AG04449 (cell line): ENCODE results near the gene DPF3.

Experiments
- CTCF ChIA-PET: fragments of 350-600 bp; formaldehyde crosslinking; extraction: SDS; loops from one replicate; lab custom pipeline; 2021; ENCODE audit warnings: antibody characterized with exemption; lab: Yijun Ruan, JAX
- POLR2A ChIA-PET: fragments of 400-600, 350-600 bp; formaldehyde crosslinking; extraction: SDS; loops from one replicate; lab custom pipeline; 2020; ENCODE audit warnings: antibody characterized with exemption, inconsistent platforms; lab: Yijun Ruan, JAX
- DNase-seq: peaks from one replicate; pipeline ENCODE4 v3.0.0-alpha.2; 2010; ENCODE audit warnings: low read depth, low spot score
- H3K4me3 ChIP-seq: 2 replicates; pipeline ENCODE4 v1.5.1; 2011; ENCODE audit warnings: low read depth, mild to moderate bottlenecking, control low read depth, low read length
- CTCF ChIP-seq: IDR thresholded peaks from one replicate; pipeline ENCODE4 v1.5.1; 2011; ENCODE audit warnings: mild to moderate bottlenecking, moderate library complexity, low read length, control low read depth, inconsistent platforms; ENCODE audit not compliant: insufficient read depth; ENCODE audit errors: missing control alignments

Gene DPF3

GRCh38 chr14:72609205-72609916, 284.5 kb downstream of the DPF3 start:
- no peak overlapping the region for H3K4me3 ChIP-seq
- TF ChIP-seq CTCF, result no peak
- CTCF ChIA-PET, result interaction anchor here (1.4 to 1.9 kb wide), 2 partner anchors 27 to 92 kb away, joined by 3 to 12 read pairs; no protein-coding TSS in a partner anchor
- no peak for DNase-seq
- POLR2A ChIA-PET, result interaction anchor here (0.7 to 1.7 kb wide), 2 partner anchors 12 to 34 kb away, joined by 3 to 6 read pairs; no protein-coding TSS in a partner anchor

DNA sequence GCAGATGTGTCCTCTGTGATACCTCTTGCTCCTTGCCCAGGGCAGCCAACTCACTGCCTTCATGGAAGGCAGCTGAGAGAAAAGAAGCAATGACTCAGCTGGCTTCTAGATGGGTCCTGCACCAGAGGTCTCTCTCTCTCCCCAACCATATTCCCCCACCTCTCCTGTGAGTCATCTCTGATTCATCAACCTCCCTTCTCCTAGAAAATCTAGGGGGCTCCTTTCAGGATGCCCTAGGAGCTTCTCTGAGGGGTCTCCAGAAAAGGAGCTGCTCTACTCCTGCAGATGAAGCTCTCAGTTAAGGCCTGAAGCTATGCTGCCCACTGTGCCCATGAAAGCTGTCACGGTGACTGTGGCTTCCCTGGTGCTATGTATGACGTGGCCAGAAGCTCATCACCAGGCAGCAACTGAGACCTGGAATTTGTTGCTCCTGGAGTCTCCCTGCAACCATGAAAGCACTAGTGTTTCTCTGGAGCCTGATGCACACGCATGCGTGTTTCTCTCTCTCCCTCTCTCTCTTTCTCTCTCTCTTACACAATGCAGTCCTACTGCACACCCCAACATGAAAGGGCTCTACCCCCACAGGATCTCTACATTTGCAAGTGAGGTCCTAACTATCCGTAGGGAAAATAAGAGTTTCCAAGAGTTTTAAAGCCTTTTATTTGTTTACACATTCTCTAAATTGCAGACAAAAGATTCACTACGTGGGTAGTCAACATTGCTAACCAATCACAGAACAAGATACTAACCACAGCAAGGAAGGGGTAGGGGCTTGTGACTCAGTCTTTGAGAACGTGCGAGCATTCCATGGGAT, 285.3 kb downstream of the DPF3 start:
- H3K4me3 ChIP-seq, result peak overlapping the region; percentile 29; the same call in 1 of the 2 replicates
- ChIA-PET CTCF (interaction anchor here (0.8 to 1.9 kb wide), 7 partner anchors 25 to 340 kb away, joined by 3 to 12 read pairs (median 4); no protein-coding TSS in a partner anchor), POLR2A (interaction anchor here (0.6 to 1.7 kb wide), 6 partner anchors 8 to 74 kb away, joined by 3 to 6 read pairs (median 3); no protein-coding TSS in a partner anchor)
- no peak for TF ChIP-seq CTCF
- peak; percentile 81 for DNase-seq

DNA sequence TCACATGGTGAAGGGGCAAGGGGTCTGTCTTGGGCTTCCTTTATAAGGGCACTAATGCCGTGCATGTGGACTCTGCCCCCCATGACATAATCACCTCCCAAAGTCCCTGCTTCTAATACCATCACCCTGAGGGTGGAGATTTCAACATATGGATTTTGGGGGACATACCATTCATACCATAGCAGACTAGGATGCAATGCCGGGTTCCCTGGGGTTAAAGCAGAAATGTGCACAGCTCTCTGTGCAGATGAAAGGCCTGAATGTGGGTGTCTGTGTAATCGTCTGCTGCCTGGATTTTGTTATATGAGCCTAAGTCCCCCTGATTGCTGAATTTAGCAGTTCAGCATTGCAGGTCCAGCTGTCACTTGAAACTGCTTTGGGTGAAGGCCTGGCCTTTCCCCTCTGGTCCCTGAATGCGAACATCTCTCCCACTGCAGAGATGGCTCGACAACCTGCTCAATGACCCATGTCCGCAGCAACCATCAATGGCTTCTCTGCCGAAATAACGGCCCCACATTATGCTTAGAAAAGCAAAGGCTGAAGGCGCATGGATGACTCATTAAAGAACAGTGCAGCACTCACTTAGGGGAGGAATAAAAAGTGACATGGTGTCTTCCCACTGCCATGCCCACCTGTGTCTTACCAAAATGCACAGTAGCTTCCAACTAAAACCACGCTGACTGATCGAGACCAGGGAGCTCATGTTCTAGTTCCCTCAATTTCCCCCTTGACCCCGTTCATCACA, 286.3 kb downstream of the DPF3 start:
- DNase-seq, result no peak
- POLR2A ChIA-PET, result interaction anchor here (1.0 to 1.7 kb wide), 4 partner anchors 9 to 49 kb away, joined by 3 to 6 read pairs (median 3); no protein-coding TSS in a partner anchor
- CTCF ChIA-PET, result interaction anchor here (1.0 to 1.9 kb wide), 7 partner anchors 26 to 341 kb away, joined by 3 to 12 read pairs (median 4); no protein-coding TSS in a partner anchor

GRCh38 chr14:72606879-72607278, 287.0 kb downstream of the DPF3 start:
- no peak overlapping the region for H3K4me3 ChIP-seq
- ChIA-PET CTCF (interaction anchor here (1.1 to 1.9 kb wide), 3 partner anchors 27 to 342 kb away, joined by 3 to 4 read pairs (median 4); no protein-coding TSS in a partner anchor), POLR2A (no interaction called here)
- no peak for DNase-seq
- TF ChIP-seq CTCF, result no peak

More for the DNA sequence above, 286.3 kb downstream of the DPF3 start:
- H3K4me3 ChIP-seq, result no peak overlapping the region
- TF ChIP-seq CTCF, result no peak

GRCh38 chr14:72605921-72606220, 288.0 kb downstream of the DPF3 start:
- H3K4me3 ChIP-seq, result no peak overlapping the region
- CTCF ChIA-PET, result interaction anchor here (1.0 kb wide), 1 partner anchor 92 kb away, joined by 3 read pairs; no protein-coding TSS in a partner anchor
- no peak for DNase-seq
- POLR2A ChIA-PET, result no interaction called here
- TF ChIP-seq CTCF, result no peak
